ENCODE data around the gene ABL1.

DNA sequence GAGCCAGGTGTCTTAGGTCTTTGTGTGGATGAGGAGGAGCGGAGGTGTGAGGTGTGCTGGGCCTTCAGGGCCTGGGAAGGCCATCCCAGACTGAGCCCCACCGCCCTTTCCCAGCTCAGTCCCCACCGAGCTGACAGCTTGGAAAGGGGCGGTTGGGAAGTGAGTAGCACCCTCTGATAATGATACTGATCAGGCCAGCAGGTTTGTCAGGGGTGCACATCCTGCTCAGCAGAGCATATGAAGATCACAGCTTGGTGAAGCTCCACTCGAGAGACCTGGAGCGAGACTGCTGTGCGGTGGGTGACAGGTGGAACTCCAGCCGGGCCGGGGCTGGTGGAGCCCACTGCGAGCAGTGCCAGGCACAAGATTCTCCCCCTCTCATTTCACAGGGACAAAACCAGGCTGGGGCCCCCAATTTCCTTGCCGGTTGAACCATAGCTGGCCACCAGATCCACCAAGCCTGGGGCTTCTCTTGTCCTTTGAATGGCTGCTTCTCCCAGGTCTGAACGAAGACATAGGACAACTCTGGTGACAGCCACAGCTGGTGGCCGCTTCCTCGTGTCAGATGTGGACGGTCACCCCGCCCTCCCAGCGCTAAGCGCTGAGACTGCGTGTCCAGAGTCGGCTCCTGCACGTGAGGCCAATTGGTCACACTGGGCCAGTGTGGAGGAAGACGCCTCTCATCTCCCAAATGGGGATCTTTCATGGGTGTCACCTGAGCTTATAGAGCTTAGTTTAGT lies 53.3 kb downstream of the ABL1 start:
- TF ChIP-seq CTCF (conservative IDR thresholded peaks at IDR 0.05; ENCODE audit: low read depth, low read length) (no peak), EZH2 (IDR thresholded peaks at IDR 0.05; ENCODE audit: borderline replicate concordance, low read depth, low read length, poor library complexity, severe bottlenecking) (no peak)

All from A673 (cell line).